ENCODE measurements around the gene ZWINT.

DNA sequence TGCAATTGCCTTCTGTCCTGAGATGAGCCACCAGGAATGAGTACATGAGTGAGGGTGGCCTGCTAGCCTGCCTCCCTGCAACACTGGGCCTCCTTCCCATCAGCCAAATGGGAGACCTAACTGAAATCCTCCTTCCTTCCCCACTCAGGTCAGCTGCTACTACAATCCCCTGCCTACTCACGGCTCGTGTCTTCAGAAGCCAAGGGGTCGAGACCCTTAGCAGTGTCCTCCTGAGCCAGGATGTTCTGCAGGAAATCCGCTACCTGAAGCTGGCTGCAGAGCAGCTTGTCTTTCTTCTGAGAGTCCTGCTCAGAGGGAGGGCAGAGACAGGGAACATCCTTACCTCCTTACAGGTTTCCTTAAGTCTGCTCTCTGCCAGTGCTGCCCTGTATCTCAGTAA is 1.2 kb downstream of the ZWINT start:
- TF ChIP-seq POLR2AphosphoS5 (IDR thresholded peaks at IDR 0.05; ENCODE audit: borderline replicate concordance, low read depth, low read length) (no peak), EZH2 (IDR thresholded peaks at IDR 0.05) (no peak), FOXP2 (optimal IDR thresholded peaks at IDR 0.05; ENCODE audit: control extremely low read depth, extremely low read length, insufficient read depth) (no peak)

Data from SK-N-MC (cell line).